ENCODE results near the gene DAAM1. TPM values are rescaled to one million over a fixed set of nuclear protein-coding genes. Genes with fewer than 3 reads are reported as not detected.

Gene DAAM1
- total RNA-seq, 1 donor from 2014 or later, result 69.9 TPM

DNA sequence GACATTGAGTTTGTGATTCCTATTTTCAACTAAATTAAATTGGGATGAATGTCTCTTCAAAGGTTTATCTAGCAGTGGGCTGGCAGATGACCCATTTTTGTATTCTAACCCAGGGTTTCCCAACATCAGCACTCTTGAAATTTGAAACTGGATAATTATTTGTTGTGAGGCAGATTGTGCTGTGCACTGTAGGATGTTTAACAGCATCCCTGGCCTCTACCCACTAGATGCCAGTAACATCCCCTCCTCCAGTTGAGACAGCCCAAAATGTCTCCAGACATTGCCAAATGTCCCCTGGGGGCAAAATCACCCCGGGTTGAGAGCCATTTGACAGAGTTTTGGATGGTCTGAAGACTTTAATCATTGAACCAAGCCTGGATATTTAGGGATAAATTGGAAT lies 11.1 kb downstream of the DAAM1 start:
- DNase-seq (ENCODE audit: low spot score, unreplicated experiment), result no peak
- H3K27me3 Mint-ChIP-seq, result no peaks in the 10 kb centered on the region
- TF ChIP-seq, protein P1, sequence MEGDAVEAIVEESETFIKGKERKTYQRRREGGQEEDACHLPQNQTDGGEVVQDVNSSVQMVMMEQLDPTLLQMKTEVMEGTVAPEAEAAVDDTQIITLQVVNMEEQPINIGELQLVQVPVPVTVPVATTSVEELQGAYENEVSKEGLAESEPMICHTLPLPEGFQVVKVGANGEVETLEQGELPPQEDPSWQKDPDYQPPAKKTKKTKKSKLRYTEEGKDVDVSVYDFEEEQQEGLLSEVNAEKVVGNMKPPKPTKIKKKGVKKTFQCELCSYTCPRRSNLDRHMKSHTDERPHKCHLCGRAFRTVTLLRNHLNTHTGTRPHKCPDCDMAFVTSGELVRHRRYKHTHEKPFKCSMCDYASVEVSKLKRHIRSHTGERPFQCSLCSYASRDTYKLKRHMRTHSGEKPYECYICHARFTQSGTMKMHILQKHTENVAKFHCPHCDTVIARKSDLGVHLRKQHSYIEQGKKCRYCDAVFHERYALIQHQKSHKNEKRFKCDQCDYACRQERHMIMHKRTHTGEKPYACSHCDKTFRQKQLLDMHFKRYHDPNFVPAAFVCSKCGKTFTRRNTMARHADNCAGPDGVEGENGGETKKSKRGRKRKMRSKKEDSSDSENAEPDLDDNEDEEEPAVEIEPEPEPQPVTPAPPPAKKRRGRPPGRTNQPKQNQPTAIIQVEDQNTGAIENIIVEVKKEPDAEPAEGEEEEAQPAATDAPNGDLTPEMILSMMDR (IDR thresholded peaks at IDR 0.05; ENCODE audit: unreplicated experiment), result peak; percentile 2
- no peaks in the 10 kb centered on the region for H3K36me3 Mint-ChIP-seq (ENCODE audit: insufficient read depth)
- H3K27ac Mint-ChIP-seq, result no peak overlapping the region
- no peak overlapping the region for H3K4me3 Mint-ChIP-seq (ENCODE audit: low read depth)
- no peaks in the 10 kb centered on the region for H3K9me3 Mint-ChIP-seq (ENCODE audit: low read depth)
- H3K4me1 Mint-ChIP-seq (ENCODE audit: low read depth), result peaks cover 4% of the 10 kb centered on the region

DNA sequence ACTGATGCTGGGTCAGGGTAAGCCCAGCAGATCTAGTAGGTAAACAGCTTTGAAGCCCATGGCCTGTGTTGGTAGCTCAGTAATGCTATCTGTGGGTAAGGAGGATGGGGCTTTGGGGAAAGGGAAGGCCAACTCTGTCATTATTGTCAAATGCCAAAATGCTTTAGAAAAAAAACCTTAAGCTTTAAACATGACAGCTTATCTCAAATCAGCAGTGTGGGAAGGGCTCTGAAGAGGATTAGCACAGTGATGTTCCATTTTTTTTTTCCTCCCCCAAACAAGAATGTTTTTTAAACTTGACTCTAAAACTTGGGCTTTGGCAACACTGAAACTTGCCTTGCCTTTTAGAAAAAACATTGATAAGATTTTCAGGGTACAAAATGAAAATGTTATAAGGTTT lies 11.7 kb downstream of the DAAM1 start:
- H3K27me3 Mint-ChIP-seq, result no peaks in the 10 kb centered on the region
- no peak overlapping the region for H3K27ac Mint-ChIP-seq
- peaks cover 4% of the 10 kb centered on the region for H3K4me1 Mint-ChIP-seq (ENCODE audit: low read depth)
- H3K4me3 Mint-ChIP-seq (ENCODE audit: low read depth), result no peak overlapping the region
- H3K9me3 Mint-ChIP-seq (ENCODE audit: low read depth), result no peaks in the 10 kb centered on the region
- TF ChIP-seq, protein P1 (IDR thresholded peaks at IDR 0.05; ENCODE audit: unreplicated experiment), result no peak
- H3K36me3 Mint-ChIP-seq (ENCODE audit: insufficient read depth), result no peaks in the 10 kb centered on the region
- no peak for DNase-seq (ENCODE audit: low spot score, unreplicated experiment)

DNA sequence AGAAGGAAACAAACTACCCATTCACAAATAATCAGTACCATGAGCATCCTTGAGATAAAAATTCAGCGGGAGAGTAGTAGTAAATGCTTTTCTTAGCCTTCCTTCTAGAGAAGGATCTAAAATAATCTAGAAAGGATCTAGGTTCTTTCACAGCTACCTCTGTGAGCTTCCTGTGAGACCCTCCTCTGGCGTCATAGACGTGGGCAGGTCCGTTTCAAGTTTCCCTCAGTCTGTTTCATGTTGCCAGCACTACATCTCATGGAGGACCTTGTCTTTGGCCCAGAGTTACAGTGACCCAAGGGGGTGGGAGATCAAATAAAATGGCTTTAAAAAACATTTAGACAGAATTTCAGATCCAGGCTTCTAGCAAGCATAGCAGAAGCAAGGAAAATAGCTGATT lies 13.6 kb downstream of the DAAM1 start:
- Mint-ChIP-seq H3K4me3 (ENCODE audit: low read depth) (no peak overlapping the region), H3K27me3 (no peaks in the 10 kb centered on the region), H3K36me3 (ENCODE audit: insufficient read depth) (peaks cover 1% of the 10 kb centered on the region), H3K9me3 (ENCODE audit: low read depth) (no peaks in the 10 kb centered on the region), H3K27ac (no peak overlapping the region), H3K4me1 (ENCODE audit: low read depth) (peaks cover 4% of the 10 kb centered on the region)
- TF ChIP-seq, protein P1 (IDR thresholded peaks at IDR 0.05; ENCODE audit: unreplicated experiment), result no peak
- DNase-seq (ENCODE audit: low spot score, unreplicated experiment), result no peak

DNA sequence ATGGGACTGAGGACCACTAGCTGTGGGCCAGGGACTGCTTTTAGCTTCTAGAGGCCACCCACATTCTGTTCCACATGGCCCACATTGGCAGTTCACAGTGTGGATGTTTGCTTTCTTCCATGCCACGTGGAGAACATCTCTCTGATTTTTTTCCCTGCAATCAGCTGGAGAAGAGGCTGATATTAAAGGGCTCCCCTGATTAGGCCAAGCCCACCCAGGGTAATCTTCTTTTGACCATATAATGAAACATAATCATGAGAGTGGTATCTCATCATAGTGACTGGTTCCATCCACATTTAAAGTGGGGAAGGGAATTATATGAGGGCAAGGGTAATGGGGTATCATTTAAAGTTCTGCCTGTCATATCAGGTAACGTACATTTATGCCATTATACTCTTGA lies 15.8 kb downstream of the DAAM1 start:
- TF ChIP-seq, protein P1 (IDR thresholded peaks at IDR 0.05; ENCODE audit: unreplicated experiment), result no peak
- Mint-ChIP-seq H3K9me3 (ENCODE audit: low read depth) (no peaks in the 10 kb centered on the region), H3K27ac (no peak overlapping the region), H3K4me1 (ENCODE audit: low read depth) (no peaks in the 10 kb centered on the region), H3K4me3 (ENCODE audit: low read depth) (no peak overlapping the region), H3K27me3 (no peaks in the 10 kb centered on the region), H3K36me3 (ENCODE audit: insufficient read depth) (peaks cover 3% of the 10 kb centered on the region)
- no peak for DNase-seq (ENCODE audit: low spot score, unreplicated experiment)

DNA sequence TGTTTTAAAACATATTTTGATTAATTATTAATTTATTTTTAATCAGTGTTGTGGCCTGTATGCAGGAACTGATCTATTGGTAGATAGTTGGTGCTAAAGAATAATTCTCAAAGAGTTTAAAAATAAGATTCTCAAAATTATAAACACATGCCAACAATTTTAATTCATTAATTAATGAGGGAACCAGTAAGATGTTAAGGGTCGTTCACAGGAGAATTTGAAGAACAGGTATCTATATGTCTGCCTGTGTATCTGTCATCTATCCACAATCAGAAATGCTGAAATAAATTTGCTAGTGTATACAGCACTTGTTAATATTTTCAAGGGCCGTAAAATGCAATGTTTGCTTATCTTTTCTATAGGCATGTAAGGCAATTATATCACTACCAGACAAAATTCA lies 18.4 kb downstream of the DAAM1 start:
- peaks cover 3% of the 10 kb centered on the region for H3K36me3 Mint-ChIP-seq (ENCODE audit: insufficient read depth)
- no peaks in the 10 kb centered on the region for H3K27me3 Mint-ChIP-seq
- H3K4me3 Mint-ChIP-seq (ENCODE audit: low read depth), result no peak overlapping the region
- no peak overlapping the region for H3K27ac Mint-ChIP-seq
- H3K4me1 Mint-ChIP-seq (ENCODE audit: low read depth), result no peaks in the 10 kb centered on the region
- no peaks in the 10 kb centered on the region for H3K9me3 Mint-ChIP-seq (ENCODE audit: low read depth)
- no peak for DNase-seq (ENCODE audit: low spot score, unreplicated experiment)
- TF ChIP-seq, protein P1 (IDR thresholded peaks at IDR 0.05; ENCODE audit: unreplicated experiment), result no peak

All from progenitor cell of endocrine pancreas (in vitro differentiated cells).